NCI-H1105 (cell line): ENCODE results near the gene PDZRN3.

Source experiments
- DNase-seq: peaks from one replicate; lab custom pipeline; 2025; lab: John Stamatoyannopoulos, UW

PDZRN3 gene

GRCh38 chr3:73556520-73557372 is 68.0 kb downstream of the PDZRN3 start:
- no peak for DNase-seq

GRCh38 chr3:73555076-73555475 is 69.7 kb downstream of the PDZRN3 start:
- no peak for DNase-seq

- DNase-seq, result no peak
Observed at GRCh38 chr3:73552700-73553099, 72.0 kb downstream of the PDZRN3 start.

- DNase-seq, result no peak
Observed at GRCh38 chr3:73550032-73550431, 74.7 kb downstream of the PDZRN3 start.

- DNase-seq, result no peak
Observed at GRCh38 chr3:73549051-73549600, 75.6 kb downstream of the PDZRN3 start.

GRCh38 chr3:73548436-73548835 is 76.3 kb downstream of the PDZRN3 start:
- DNase-seq, result no peak

GRCh38 chr3:73547427-73548248 is 77.1 kb downstream of the PDZRN3 start:
- DNase-seq, result no peak

- DNase-seq, result no peak
Observed at GRCh38 chr3:73546961-73547360, 77.8 kb downstream of the PDZRN3 start.

- no peak for DNase-seq
Observed at GRCh38 chr3:73543412-73543811, 81.3 kb downstream of the PDZRN3 start.

GRCh38 chr3:73542136-73542535 is 82.6 kb downstream of the PDZRN3 start:
- peak; percentile 20 for DNase-seq

- DNase-seq, result no peak
Observed at GRCh38 chr3:73540969-73541740, 83.6 kb downstream of the PDZRN3 start.

GRCh38 chr3:73538486-73538885 is 86.3 kb downstream of the PDZRN3 start:
- DNase-seq, result no peak

- DNase-seq, result no peak
Observed at GRCh38 chr3:73536952-73537351, 87.8 kb downstream of the PDZRN3 start.

- DNase-seq, result no peak
Observed at GRCh38 chr3:73536336-73536895, 88.3 kb downstream of the PDZRN3 start.

GRCh38 chr3:73535931-73536330 is 88.8 kb downstream of the PDZRN3 start:
- DNase-seq, result no peak

- DNase-seq, result no peak
Observed at GRCh38 chr3:73535137-73535536, 89.6 kb downstream of the PDZRN3 start.

- no peak for DNase-seq
Observed at GRCh38 chr3:73530022-73530396, 94.7 kb downstream of the PDZRN3 start.

GRCh38 chr3:73529308-73530021 is 95.3 kb downstream of the PDZRN3 start:
- no peak for DNase-seq

GRCh38 chr3:73525591-73525990 is 99.2 kb downstream of the PDZRN3 start:
- DNase-seq, result no peak

- no peak for DNase-seq
Observed at GRCh38 chr3:73523661-73524060, 101.1 kb downstream of the PDZRN3 start.

- no peak for DNase-seq
Observed at GRCh38 chr3:73521734-73522336, 102.9 kb downstream of the PDZRN3 start.
